Brain microvascular endothelial cell (primary cell): ENCODE measurements around the gene ZNF565.
A peak's percentile ranks its signal among the peaks of the same experiment; 100 is the strongest.

ENCODE experiments used
- DNase-seq: peaks from one replicate; pipeline ENCODE4 v3.0.0-alpha.2; 2020
- H3K27ac ChIP-seq: fragments of 250-450 bp; sonication (Bioruptor Pico); 2 replicates; pipeline ENCODE4 v1.5.1; 2020; ENCODE audit warnings: mild to moderate bottlenecking, moderate library complexity
- H3K27me3 ChIP-seq: fragments of 250-450 bp; sonication (Bioruptor Pico); replicated peaks from 2 replicates; pipeline ENCODE4 v1.5.1; 2020; ENCODE audit warnings: mild to moderate bottlenecking
- H3K36me3 ChIP-seq: fragments of 250-450 bp; sonication (Bioruptor Pico); replicated peaks from 2 replicates; pipeline ENCODE4 v1.5.1; 2020; ENCODE audit warnings: mild to moderate bottlenecking
- H3K4me3 ChIP-seq: 2 replicates; pipeline ENCODE4 v1.5.1; 2011; ENCODE audit warnings: low read depth, mild to moderate bottlenecking, control low read depth, low read length, moderate library complexity
- CTCF ChIP-seq: IDR thresholded peaks from 2 replicates; pipeline ENCODE4 v1.5.1; 2011; ENCODE audit warnings: low read depth, mild to moderate bottlenecking, moderate library complexity, low read length, control low read depth, inconsistent platforms; ENCODE audit errors: missing control alignments
- in situ Hi-C: cut with HindIII; loops from 2 replicates; pipeline ENCODE4 v1.10.0; 2017; ENCODE audit warnings: low sequenced_read_pairs, low pct_ligation_motif_present

The ZNF565 gene

GRCh38 chr19:36256064-36256463 is 41.6 kb upstream of the ZNF565 start:
- Histone ChIP-seq H3K27ac (no peak overlapping the region), H3K27me3 (no peaks in the 10 kb centered on the region), H3K4me3 (no peak overlapping the region), H3K36me3 (no peaks in the 10 kb centered on the region)
- TF ChIP-seq CTCF, result no peak
- in situ Hi-C loops, result no loop called here
- no peak for DNase-seq

GRCh38 chr19:36255316-36255715 is 40.9 kb upstream of the ZNF565 start:
- TF ChIP-seq CTCF, result no peak
- Histone ChIP-seq H3K27me3 (no peaks in the 10 kb centered on the region), H3K36me3 (no peaks in the 10 kb centered on the region), H3K4me3 (no peak overlapping the region), H3K27ac (no peak overlapping the region)
- no peak for DNase-seq
- in situ Hi-C loops, result no loop called here

- Histone ChIP-seq H3K27ac (no peak overlapping the region), H3K27me3 (no peaks in the 10 kb centered on the region), H3K4me3 (no peak overlapping the region), H3K36me3 (no peaks in the 10 kb centered on the region)
- in situ Hi-C loops, result no loop called here
- DNase-seq, result no peak
- TF ChIP-seq CTCF, result no peak
Observed at GRCh38 chr19:36254848-36255247, 40.4 kb upstream of the ZNF565 start.

GRCh38 chr19:36252047-36252446 is 37.6 kb upstream of the ZNF565 start:
- in situ Hi-C loops, result no loop called here
- no peak overlapping the region for H3K4me3 ChIP-seq
- TF ChIP-seq CTCF, result no peak
- H3K27me3 ChIP-seq, result no peaks in the 10 kb centered on the region
- DNase-seq, result no peak
- no peak overlapping the region for H3K27ac ChIP-seq
- H3K36me3 ChIP-seq, result no peaks in the 10 kb centered on the region

- Histone ChIP-seq H3K4me3 (peak overlapping the region; percentile 36), H3K27me3 (peaks cover 11% of the 10 kb centered on the region), H3K36me3 (no peaks in the 10 kb centered on the region), H3K27ac (no peak overlapping the region)
- no peak for TF ChIP-seq CTCF
- in situ Hi-C loops, result no loop called here
- DNase-seq, result no peak
Observed at GRCh38 chr19:36246006-36246481, 31.6 kb upstream of the ZNF565 start.
